ENCODE measurements around the gene AP3S1.

Gene AP3S1

DNA sequence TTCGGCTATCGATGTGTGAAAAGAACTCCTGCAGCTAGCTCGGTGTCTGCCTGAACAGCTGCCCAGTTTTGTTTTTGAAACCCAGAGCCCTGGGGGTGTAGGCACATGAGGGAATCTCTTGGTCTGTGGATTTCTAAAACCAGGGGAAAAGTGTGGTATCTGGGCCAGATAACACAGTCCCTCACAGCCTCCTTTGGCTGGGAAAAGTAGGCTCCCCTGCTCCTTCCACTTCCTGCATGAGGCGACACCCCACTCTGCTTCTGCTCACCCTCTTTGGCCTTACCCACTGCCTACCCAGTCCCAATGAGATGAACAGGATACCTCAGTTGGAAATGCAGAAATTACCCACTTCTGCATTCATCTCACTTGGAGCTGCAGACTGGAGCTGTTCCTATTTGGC is 15.8 kb upstream of the AP3S1 start:
- DNase-seq = no peak

DNA sequence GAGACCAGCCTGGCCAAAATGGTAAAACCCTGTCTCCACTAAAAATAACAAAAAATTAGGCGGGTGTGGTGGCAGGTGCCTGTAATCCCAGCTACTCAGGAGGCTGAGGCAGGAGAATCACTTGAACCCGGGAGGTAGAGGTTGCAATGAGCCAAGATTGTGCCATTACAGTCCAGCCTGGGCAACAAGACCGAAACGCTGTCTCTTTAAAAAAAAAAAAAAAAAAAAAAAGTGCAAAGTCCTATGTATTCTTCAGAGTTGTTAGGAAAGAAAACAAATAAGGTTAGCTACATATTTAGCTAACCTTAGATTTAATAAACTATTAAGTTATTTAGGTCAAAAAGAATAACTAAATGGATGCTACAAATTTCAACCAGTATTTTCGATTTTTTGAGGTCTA is 11.8 kb upstream of the AP3S1 start:
- no peak for DNase-seq

DNA sequence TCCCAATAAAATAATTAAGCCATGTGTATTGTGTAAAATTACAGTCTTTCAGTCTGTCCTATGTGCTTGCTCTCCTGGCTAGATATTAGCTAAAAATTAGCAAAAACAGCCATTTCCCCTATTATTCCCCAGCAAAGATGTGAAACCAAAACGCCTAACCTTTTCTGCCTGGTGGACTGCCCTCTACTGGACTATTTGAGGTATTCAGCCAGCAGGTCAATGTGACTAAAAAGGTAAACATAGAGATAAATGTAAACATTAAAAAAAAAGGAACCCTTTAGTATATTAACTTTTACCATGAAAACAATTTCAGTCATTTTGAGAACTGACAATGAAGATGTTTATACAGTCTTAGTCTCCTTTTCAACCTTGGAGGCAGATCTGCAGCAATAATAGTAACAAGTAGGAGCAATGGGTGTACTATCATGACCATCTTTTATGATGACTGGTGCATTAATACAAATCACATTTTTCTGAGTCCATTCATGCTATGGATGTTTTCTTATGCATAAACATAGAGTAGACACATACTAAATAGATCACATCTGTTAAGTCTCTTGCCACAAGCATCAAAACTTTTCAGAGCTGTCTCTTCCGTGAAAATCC is 10.5 kb upstream of the AP3S1 start:
- DNase-seq = peak; percentile 65 to 72 (median 71)

DNA sequence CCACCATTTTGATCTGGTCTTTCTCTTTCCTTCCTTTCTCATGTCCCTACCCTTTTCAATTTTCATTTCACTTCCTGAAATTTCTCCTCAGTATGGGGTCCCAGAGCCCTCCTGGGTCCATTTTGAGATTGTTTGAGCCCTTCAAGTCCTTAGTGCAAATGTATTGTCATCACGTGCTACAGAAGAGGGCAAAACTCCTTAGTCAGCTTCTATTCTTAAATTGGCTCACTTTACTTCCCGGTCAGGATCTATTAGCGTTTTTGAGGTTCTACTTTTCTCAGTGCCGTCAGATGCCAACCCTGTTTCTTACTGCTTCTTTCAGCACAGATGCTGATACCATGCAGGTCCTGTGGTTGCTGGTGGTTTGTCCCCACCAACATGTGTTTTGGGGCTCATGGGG is 6.3 kb upstream of the AP3S1 start:
- DNase-seq = no peak

DNA sequence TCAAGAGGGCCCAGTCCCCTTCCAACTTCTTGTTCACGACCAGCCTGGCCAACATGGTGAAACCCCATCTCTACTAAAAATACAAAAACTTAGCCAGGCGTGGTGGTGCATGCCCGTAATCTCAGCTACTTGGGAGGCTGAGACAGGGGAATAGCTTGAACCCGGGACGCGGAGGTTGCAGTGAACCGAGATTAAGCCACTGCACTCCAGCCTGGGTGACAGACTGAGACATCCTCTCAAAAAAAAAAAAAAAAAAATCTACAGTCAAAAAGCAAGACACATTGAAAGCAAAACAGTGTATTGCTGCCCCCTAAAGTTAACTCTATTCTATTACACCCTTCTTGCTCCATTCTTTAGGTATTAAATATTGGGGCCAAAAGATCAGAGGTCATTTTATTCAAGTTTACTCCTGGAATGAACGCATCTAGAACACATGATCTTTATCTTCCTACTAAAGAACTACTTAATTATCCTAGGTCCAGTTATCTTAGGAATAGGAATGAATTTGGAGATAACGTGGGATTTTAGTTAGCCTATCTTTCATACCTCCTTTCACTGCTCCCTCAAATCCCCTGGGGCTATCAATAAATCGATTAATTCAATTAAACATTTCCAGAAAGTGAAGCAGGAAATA is 2.7 kb upstream of the AP3S1 start:
- peak; percentile 53 to 75 (median 74) for DNase-seq

DNA sequence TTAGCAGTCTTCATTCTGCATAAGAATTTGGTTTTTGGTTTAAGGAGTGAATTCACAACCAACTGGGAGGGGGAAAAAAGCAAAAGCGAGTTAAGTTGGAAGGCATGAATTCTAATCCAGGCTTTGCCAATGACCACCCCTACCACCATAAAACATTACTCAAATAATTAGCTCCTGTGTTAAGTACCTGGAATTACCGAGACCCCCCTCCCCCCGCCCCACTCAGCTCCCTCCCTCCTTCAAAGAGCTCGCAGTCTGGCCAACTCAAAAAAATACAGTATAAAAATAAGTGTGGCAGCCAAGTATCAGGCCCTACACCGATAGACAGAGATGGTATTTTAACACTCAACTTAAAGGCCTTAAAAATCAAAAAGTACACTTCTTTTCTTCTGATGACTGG is 862 bp upstream of the AP3S1 start:
- no peak for DNase-seq

DNA sequence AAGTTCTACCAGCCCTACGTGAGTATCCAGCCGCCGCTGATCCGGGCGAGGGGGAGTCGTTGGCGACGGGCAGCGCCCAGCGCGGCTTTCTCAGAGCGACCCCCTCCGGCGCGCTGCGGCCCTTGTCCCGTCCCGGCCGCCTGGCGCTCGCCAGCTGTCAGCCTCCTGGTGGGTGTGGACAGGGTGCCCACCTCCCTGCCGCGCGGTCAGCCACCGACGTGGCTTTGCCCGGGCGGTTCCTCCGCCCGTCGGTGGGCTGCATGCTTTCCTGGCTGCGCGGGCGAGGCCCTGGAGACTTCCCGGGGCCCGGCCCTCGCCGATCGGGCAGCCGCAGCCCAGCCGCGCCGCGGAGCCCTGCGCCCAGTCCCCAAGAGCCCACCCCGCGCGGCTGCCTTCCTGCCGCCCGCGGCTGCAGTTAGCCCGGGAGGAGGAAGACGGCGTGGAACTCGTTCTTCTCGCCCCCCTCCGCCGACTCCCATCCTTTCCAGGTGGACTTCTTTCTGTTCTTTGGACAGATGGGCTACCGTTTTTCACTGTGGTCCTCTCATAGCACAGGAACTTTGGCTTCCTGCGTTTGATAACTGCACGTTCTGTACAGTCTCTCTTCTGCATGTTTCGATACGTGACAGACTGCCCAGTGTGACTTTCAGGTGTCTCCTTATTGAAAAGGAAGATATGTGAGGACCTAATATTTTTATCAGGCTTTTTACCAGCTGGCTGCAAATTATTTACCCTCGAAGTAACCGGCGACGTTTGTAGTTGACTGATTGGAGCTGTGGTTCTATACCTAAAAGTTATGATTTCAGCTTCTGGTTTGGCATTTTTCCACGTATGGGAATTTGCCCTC is 577 bp downstream of the AP3S1 start:
- DNase-seq = peak in 2 of 3 donors; percentile 72 to 85

DNA sequence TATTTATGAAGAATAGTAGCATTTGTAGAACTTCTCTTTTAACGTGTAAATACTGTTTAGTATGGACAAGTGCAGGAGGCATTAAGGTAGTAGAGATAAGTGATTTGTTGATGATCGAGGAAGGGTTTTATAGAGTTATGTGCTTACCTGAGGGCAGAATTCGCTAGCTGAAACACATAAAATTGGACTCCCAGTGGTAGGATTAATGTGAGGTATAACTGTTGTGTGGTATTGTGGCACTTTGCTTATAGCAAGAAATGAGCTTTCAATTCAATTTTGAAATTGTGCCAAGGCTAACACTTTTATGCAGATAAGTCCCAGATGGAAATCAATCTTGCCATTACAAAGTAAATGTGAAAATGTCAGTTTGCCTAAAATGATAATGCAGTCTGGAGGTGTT is 1.2 kb downstream of the AP3S1 start:
- DNase-seq = no peak

DNA sequence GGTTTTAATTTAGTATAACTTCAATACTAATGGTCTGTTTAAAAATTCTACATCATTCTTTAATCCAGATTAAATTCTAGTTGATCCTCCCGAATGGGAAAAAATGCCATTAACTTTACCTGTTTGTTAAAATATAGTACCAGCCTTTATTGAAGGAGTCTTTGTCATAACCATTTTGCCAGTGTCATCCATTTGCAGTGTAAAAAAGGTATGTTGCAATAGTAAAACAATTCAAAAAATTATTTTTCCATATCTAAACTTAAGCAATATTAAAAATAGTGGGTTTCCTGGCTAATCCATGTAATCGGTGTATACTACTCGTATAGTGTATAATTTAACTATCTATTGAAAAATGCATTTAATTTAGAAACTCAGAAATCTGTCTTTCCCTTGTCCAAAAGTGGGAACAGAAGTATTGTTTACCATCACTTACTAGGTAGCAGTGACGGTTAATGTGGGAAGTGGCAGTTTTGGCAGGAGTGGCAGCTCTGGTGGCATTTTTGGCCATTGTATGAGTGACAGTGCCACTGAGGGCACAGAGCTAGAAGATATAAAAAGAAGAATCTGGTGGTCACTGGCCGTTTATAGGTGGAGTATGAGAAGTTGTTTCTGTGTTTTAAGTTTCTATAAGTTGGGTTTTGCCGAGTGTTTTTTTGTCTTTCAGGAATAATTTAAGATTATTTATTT is 1.9 kb downstream of the AP3S1 start:
- peak in 2 of 3 donors; percentile 4 to 14 for DNase-seq

DNA sequence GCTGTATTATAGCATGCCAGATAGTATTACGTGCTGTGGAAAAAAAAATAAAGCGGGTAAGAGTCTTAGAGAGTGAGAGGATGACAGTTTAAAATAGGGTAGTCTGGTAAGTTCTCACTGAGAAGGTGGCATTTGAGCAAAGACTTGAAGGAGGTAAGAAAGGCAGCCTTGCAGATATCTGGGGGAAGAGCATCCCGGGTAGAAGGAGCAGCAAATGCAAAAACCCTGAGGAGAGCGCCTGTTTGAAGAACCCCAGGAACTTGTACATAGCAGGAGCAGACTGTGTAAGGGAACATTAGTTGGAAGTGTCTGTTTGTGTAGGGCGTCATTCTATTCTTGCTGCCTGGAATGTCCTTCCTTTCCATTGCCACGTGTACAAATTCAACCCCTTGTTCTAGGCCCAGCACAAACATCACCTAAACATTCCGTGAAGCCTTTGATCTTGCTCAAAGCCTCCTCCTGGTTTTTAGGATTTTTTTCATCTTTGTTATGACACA is 2.6 kb downstream of the AP3S1 start:
- DNase-seq = no peak

DNA sequence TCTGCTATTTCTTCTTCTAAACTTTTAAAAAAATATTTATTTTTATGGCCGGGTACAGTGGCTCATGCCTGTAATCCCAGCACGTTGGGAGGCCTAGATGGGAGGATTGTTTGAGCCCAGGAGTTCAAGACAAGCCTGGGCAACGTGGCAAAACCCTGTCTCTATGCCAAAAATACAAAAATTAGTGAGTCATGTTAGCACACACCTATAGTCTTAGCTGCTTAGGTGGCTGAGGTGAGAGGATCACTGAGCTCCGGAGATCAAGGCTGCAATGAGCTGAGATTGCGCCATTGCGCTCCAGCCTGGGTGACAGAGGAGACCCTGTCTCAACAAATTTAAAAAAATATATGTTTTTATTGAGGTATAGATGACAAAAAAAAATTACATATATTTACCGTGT is 5.6 kb downstream of the AP3S1 start:
- DNase-seq = no peak

DNA sequence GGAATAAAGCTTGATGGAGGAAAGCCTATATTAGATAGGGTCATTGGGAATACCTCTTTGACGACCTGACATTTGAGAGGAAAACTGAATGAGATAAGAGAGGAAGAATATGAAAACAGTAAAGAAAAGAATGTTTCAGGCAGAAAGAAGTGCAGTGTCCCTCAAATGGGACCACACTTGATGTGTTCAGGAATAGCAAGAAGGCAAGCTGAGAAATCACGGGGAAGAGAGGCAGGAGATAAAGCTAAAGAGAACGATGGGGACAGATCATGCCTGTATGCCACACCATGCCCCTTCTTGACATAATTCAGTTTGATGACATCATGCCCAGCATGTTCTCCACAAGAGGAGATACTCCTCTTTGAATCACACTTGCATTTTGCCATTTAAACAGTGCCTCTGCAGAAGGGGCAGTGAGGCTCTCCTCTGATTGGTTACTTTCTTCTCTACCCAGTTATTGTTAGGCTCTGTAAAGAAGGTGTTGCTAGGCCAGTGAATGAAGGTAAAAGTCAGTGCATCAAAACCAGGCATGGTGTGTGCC is 7.6 kb downstream of the AP3S1 start:
- DNase-seq = no peak

DNA sequence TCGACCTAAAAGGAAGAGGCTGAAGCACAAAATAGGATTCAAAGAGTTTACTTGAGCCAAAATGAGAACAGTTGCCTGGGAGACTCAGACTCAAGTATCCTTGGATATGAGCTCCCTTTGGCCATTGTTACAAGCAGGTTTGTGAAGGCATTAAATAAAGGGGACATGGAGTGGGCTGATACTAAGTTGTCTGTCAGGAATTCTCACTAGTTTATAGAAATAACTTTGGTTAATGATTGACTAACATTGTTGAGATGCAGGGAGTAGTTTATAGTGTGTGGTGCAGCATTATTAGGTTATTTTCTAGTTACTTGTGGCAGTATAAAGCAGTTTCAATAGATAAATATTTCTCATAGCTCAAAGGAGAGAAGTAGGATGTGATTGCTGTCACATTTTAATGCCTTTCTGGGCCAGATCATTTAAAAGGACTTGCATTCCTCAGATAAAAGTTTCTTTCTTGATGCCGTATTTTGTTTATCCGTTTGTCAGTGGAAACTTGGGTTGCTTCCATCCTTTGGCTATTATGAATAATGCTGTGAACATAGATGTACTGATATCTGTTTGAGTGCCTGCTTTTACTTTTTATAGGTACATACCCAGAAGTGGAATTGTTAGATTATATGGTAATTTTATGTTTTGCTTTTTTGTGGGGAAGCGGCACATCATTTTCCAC is 9.1 kb downstream of the AP3S1 start:
- DNase-seq = no peak

DNA sequence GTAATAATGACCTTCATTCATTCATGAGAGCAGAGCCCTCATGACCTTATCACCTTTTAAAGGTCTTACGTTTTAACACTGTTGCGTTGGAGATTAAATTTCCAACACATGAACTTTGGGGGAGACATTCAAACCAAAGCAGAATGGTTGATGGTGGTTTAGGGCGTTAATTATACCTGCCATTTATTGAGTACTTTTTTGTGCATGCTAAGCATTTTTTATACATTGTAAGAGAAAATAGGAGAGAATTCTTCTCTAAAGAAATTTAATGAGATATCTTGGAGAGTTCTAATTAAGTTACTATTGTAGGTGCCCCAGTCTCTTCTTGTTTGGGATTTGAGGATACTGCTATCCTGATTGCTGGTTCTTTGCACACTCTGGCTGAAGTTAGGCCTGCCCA is 12.4 kb downstream of the AP3S1 start:
- DNase-seq = no peak

DNA sequence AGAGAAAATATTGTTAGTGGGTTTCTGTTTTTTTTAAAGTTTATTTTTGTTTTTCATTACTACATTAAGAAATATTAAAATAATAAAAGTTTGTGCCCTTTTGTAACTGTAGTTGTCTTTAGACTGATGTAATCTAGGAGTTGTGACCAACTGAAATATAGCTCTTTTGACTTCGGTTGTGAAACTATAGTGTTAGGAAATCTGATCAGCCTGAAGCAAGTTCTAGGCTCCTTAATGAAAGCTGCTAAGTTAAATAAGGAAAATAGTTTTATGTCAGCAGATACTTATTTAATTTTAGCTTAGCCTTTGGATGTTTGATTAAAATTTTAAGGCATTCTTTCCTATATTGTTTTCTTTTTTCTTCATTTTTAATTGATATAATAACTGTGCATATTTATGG is 14.2 kb downstream of the AP3S1 start:
- peak; percentile 9 to 55 (median 38) for DNase-seq

DNA sequence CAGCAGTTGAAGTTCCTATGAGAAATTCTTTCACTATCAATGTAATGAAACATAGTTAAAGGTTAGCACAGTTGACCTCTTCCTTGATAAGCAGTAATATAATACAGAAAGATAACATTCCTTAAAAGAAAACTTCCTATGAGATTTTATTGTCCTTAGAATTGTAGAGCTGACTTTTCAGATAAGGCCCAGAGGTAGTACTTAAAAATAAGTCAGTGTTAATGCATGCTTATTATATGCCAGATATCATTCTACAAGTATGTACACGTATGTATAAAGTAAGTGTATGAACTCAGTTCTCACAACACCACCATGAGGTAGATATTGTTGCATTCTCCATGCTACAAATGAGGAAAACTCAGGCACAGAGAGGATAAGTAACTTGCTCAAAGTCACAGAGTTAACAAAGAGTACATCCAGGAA is 15.3 kb downstream of the AP3S1 start:
- DNase-seq = no peak

DNA sequence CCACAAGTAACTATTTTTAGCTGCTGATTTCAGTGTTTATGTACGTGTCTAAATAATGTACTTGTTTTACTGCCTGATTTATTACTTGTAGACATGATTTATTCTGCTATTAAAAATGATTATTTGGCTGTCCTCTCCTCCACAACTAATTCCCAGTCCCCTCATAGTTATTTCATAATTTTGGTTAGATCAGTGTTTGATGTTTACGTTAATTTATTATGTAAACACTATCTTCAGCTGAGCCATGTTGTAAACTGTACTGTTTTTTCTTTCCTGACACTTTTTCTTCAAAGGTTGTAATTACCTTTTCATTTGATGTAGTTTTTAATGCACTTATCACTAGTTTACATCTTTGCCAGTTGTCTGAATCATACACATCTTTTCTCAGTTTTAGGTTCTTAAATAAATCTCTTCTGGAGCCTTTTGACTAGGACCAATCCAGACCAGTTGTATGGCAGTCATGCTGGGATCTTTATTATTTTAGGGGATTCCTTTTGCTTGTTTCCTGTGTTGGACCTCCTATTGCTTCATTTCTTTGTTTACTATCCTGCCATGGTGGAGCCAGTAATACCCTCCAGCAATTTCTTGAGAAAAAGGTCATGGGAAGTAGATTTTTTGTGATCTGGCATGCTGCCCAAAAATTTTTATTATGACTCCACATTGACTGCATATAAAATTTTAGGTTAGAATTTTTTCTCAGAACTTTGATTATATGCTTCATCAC is 16.1 kb downstream of the AP3S1 start:
- peak in 1 of 3 donors; percentile 35 for DNase-seq

DNA sequence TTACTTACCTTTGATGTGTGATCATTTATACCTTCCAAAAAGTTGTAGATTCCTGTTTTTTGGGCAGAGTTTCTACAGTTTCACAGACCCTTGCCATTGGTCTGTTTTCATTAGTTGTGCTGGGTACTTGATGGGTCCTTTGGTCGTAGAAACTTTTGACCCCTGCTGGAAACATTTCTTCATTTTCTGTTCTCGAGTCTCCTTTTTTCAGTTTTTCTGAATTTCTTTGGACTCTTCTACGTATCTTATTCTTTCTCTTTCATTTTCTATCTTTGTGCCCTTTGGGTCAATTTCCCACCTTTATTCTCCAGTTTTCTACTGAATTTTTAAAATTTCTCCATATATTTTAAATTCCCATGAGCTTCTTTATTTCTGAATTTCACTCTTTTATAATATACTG is 16.7 kb downstream of the AP3S1 start:
- no peak for DNase-seq

DNA sequence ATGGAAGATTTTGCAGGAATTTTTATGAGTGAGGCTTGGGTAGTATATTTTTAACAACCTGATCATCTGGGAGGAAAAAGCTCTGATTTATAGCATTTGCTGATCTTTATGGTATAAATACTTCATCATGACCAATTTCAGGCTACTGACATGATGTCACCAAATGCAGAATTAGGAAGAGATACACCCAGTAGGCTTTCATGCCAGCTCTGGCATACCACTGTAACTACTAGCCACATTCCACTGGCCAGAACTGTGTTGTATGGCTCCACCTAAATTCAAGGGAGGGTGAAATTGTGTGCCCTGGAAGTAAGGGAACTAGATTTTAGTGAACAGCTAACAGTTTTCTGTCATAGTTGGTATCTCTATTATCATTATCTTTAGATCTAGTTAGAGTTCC is 17.6 kb downstream of the AP3S1 start:
- DNase-seq = no peak

DNA sequence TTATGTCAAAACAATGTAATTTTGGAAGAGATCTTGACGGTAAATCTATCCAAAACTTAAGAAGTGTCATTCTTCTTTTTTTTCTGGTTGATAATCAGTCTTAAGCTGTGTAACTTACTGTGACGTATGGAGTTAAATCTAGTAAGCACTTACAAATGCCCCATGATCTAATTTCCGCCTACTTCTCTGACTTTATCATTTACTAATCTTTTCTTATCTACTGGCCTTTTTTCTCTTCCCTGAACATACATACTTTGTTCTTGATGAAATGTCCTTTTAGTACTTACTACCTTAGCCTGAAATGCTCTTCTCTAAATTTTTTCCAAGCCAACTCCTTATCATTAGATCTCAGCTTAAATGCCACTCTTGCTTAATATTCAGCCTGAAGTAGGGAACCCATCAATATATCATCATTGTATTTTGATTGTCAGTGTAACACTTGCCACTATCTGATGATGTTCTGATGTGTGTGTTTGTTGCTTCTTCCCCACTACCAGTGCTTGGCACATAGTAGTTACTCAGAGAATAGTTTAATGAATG is 27.6 kb downstream of the AP3S1 start:
- no peak for DNase-seq

DNA sequence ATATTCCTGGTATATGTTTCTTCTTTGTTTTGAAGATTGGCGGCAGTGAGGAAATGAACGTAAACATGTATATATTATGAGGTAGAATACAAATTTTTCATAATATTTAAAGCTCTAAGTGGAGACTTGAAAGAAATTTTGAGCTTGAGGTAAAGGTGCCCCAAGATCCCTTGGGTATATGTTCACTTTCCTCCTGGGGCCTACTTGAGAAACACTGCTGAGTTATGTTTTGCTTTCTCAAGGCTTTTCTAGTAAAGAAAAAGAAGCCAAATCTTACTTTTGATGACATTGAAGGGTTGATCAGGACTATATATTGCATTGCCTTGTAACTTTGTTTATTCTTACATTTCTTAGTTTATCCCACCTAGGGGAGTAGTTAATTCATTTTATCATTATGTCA is 30.7 kb downstream of the AP3S1 start:
- no peak for DNase-seq

Data from suppressor macrophage treated with lipopolysaccharide for 1 hour (primary cell).